GM12878 (cell line): ENCODE results near the gene ARHGEF11. TPM values are rescaled to one million over a fixed set of nuclear protein-coding genes. Genes with fewer than 3 reads are reported as not detected.

ENCODE experiments used
- ATAC-seq: fragments of 200-7000 bp; cut with Tn5 transposase; 3 replicates; pipeline ENCODE4 v1.9.1; 2020; ENCODE audit warnings: mild to moderate bottlenecking, moderate library complexity
- BruUV-seq: library from RNA; stranded (reverse); fragments of 400-500 nt; replicated peaks from 2 replicates; lab custom pipeline; 2021; lab: Mats Ljungman, UMichigan
- CTCF ChIA-PET: fragments of 300-600 bp; sonication (Branson Sonifier 250); formaldehyde crosslinking; extraction: SDS; loops from one replicate; lab custom pipeline; 2021; ENCODE audit warnings: inconsistent platforms; lab: Yijun Ruan, JAX
- POLR2A ChIA-PET: fragments of 350-600 bp; formaldehyde crosslinking; extraction: SDS; loops from one replicate; lab custom pipeline; 2021; ENCODE audit warnings: inconsistent platforms; lab: Charles Lee
- RAD21 ChIA-PET: fragments of 300-600 bp; sonication (Branson Sonifier 250); formaldehyde crosslinking; loops from one replicate; lab custom pipeline; 2023; ENCODE audit warnings: antibody characterized with exemption; ENCODE audit not compliant: unreplicated experiment; lab: Charles Lee
- SMC1A ChIA-PET: fragments of 300-600 bp; sonication (Branson Sonifier 250); formaldehyde crosslinking; loops from one replicate; lab custom pipeline; 2023; ENCODE audit not compliant: unreplicated experiment, uncharacterized antibody; lab: Charles Lee
- DNase-seq: peaks from one replicate; pipeline ENCODE4 v3.0.0-alpha.2; 2011; ENCODE audit warnings: low read depth, low spot score
- FAIRE-seq: peaks from 3 replicates; lab custom pipeline; 2011; peaks lifted over from hg19 to GRCh38; lab: Jason Lieb, UNC
- H2AFZ ChIP-seq: 2 replicates; pipeline ENCODE4 v1.6.0; 2011; ENCODE audit warnings: low read depth, low read length, control low read depth; ENCODE audit not compliant: control insufficient read depth
- H3K27ac ChIP-seq: 2 replicates; pipeline ENCODE4 v1.5.1; 2011; ENCODE audit warnings: control low read depth; ENCODE audit not compliant: control insufficient read depth, insufficient read depth
- H3K27me3 ChIP-seq, 2 experiments: replicated peaks in 1 of 2; 2 replicates each; pipeline versions ENCODE4 v1.6.0 to v1.6.1; 2011; ENCODE audit warnings: low read length in 1 of 2; ENCODE audit not compliant: control insufficient read depth in 2 of 2, insufficient read depth in 2 of 2
- H3K36me3 ChIP-seq, 2 experiments: 2 replicates each; pipeline ENCODE4 v1.5.1; 2011; ENCODE audit warnings: low read length in 1 of 2; ENCODE audit not compliant: control insufficient read depth in 2 of 2, insufficient read depth in 2 of 2
- H3K4me1 ChIP-seq: 2 replicates; pipeline ENCODE4 v1.6.1; 2011; ENCODE audit warnings: mild to moderate bottlenecking, low read length, moderate library complexity, mixed read lengths; ENCODE audit not compliant: control insufficient read depth, insufficient read depth
- H3K4me2 ChIP-seq: 2 replicates; pipeline ENCODE4 v1.6.0; 2011; ENCODE audit warnings: control low read depth; ENCODE audit not compliant: control insufficient read depth, insufficient read depth
- H3K4me3 ChIP-seq: fragments of 200-600 bp; sonication (generic); 2 replicates; pipeline ENCODE4 v1.5.1; 2016
- H3K79me2 ChIP-seq: 2 replicates; pipeline ENCODE4 v1.6.0; 2011; ENCODE audit warnings: low read length; ENCODE audit not compliant: control insufficient read depth, insufficient read depth
- H3K9ac ChIP-seq: 2 replicates; pipeline ENCODE4 v1.8.0; 2011; ENCODE audit warnings: low read length, control low read depth, mixed read lengths; ENCODE audit not compliant: control insufficient read depth, insufficient read depth
- H3K9me3 ChIP-seq: replicated peaks from 3 replicates; pipeline ENCODE4 v1.5.1; 2011; ENCODE audit warnings: mild to moderate bottlenecking, low read length; ENCODE audit not compliant: control insufficient read depth, insufficient read depth
- H4K20me1 ChIP-seq: 2 replicates; pipeline ENCODE4 v1.6.0; 2011; ENCODE audit not compliant: control insufficient read depth, insufficient read depth
- BMI1 ChIP-seq: fragments of 450-650 bp; IDR thresholded peaks from 2 replicates; pipeline ENCODE4 v1.6.1; 2016; ENCODE audit warnings: mild to moderate bottlenecking, moderate library complexity, borderline replicate concordance
- IKZF2 ChIP-seq, 2 experiments: fragments of 450-650 bp; IDR thresholded peaks; 2 replicates each; pipeline ENCODE4 v1.6.1; 2017; ENCODE audit warnings: mild to moderate bottlenecking in 2 of 2, moderate library complexity in 2 of 2
- ZNF592 ChIP-seq: fragments of 450-650 bp; IDR thresholded peaks from 2 replicates; pipeline ENCODE4 v1.6.1; 2017; ENCODE audit warnings: mild to moderate bottlenecking, moderate library complexity
- WGBS: methylation state at CpG from one replicate; pipeline ENCODE4 v1.1.6; 2016; ENCODE audit warnings: low lambda C conversion rate; ENCODE audit not compliant: insufficient replicate concordance, insufficient coverage; ENCODE audit errors: missing lambda C conversion rate; 5-methylcytosine and 5-hydroxymethylcytosine counted together
- in situ Hi-C: fragments of 300-500 bp; cut with MboI; formaldehyde crosslinking; loops from 9 replicates; pipeline ENCODE4 v1.14.3; 2018; ENCODE audit warnings: mixed read lengths
- intact Hi-C: fragments of 100-400 bp; cut with micrococcal nuclease; formaldehyde crosslinking; loops from one replicate; pipeline ENCODE4 v1.14.2; 2022; ENCODE audit not compliant: unreplicated experiment
- polyA plus RNA-seq, 11 experiments: library from polyadenylated mRNA; depleted of rRNA in 4 of 11; unstranded in 6 of 11; stranded (reverse) in 5 of 11; fragments of >200 nt; fragmentation: Nextera tagmentation in 4 of 11; fragmentation: Illumina TruSeq in 1 of 11; extraction: Ambion mirVana in 4 of 11; extraction: Trizol in 1 of 11; gene quantifications; 1 replicate in 1 of 11; 2 replicates in 10 of 11; pipeline versions ENCODE4 v1.2.1 to v1.2.3, GENCODE V29; 2011 to 2016; ENCODE audit warnings: inconsistent platforms in 2 of 11, missing spikeins in 2 of 11, low read depth in 1 of 11
- total RNA-seq, 4 experiments: library from RNA; depleted of rRNA in 3 of 4; stranded (reverse); fragments of >200 nt in 3 of 4; fragmentation: Illumina TruSeq in 1 of 4; extraction: Trizol in 1 of 4; gene quantifications; 2 replicates each; pipeline versions ENCODE4 v1.2.1 to v1.2.3, GENCODE V29; 2013 to 2021

Gene ARHGEF11
- total and polyA plus RNA-seq, 10 of the 15 experiments (the other 5 are each of a cell fraction or from before 2014, with no cell fraction given), result 0.05 to 12.7 (median 1.8) TPM

- ATAC-seq (no peak), DNase-seq (no peak), FAIRE-seq (no peak)
- WGBS, result 92% methylated on average over 1 of the region's 1 CpG
- no peaks in the 10 kb centered on the region for H3K9me3 ChIP-seq
- H3K36me3 ChIP-seq, result no peaks in the 10 kb centered on the region
- H3K27ac ChIP-seq, result no peak overlapping the region
- no peak overlapping the region for H3K9ac ChIP-seq
- SMC1A ChIA-PET, result no interaction called here
- POLR2A ChIA-PET, result no interaction called here
- BruUV-seq, result no TSS peak
- H3K4me1 ChIP-seq, result no peaks in the 10 kb centered on the region
- H4K20me1 ChIP-seq, result no peaks in the 10 kb centered on the region; the same call in 1 of the 2 replicates
- intact Hi-C loops (no loop called here), in situ Hi-C loops (no loop called here)
- CTCF ChIA-PET, result interaction anchor here (1.2 kb wide), 1 partner anchor 73 kb away, joined by 3 read pairs; no protein-coding TSS in a partner anchor
- no peak overlapping the region for H2AFZ ChIP-seq
- TF ChIP-seq IKZF2 (IDR thresholded peaks at IDR 0.05) (no peak), BMI1 (no peak)
- no peak overlapping the region for H3K4me2 ChIP-seq
- RAD21 ChIA-PET, result no interaction called here
- no peaks in the 10 kb centered on the region for H3K27me3 ChIP-seq
- no peak overlapping the region for H3K4me3 ChIP-seq
- no peaks in the 10 kb centered on the region for H3K79me2 ChIP-seq
Measured at GRCh38 chr1:157001304-157001703, 44.2 kb downstream of the ARHGEF11 start.

GRCh38 chr1:157000686-157001085, 44.9 kb downstream of the ARHGEF11 start:
- 72% methylated on average over 5 of the region's 5 CpGs for WGBS
- Histone ChIP-seq H3K4me3 (no peak overlapping the region), H2AFZ (no peak overlapping the region), H3K9ac (no peak overlapping the region), H3K4me2 (no peak overlapping the region), H3K4me1 (no peaks in the 10 kb centered on the region), H3K9me3 (no peaks in the 10 kb centered on the region)
- in situ Hi-C loops, result no loop called here
- SMC1A ChIA-PET, result interaction anchor here (2.1 kb wide), 1 partner anchor 13 kb away, joined by 4 read pairs; no protein-coding TSS in a partner anchor
- FAIRE-seq (no peak), DNase-seq (no peak)
- no peak for TF ChIP-seq ZNF592
- TF ChIP-seq, all 136 proteins: peak for 0
- ChIA-PET CTCF (interaction anchor here (1.2 kb wide), 1 partner anchor 73 kb away, joined by 3 read pairs; no protein-coding TSS in a partner anchor), POLR2A (no interaction called here), RAD21 (no interaction called here)
- intact Hi-C loops, result no loop called here
- BruUV-seq, result no TSS peak
- Histone ChIP-seq H4K20me1 (no peaks in the 10 kb centered on the region; the same call in 1 of the 2 replicates), H3K27ac (no peak overlapping the region), H3K36me3 (no peaks in the 10 kb centered on the region), H3K79me2 (no peaks in the 10 kb centered on the region; the same call in 1 of the 2 replicates), H3K27me3 (no peaks in the 10 kb centered on the region)
- no peak for ATAC-seq
